CD14-positive monocyte (primary cell): ENCODE results near the gene EEF1AKMT3. TPM values are rescaled to one million over a fixed set of nuclear protein-coding genes. Genes with fewer than 3 reads are reported as not detected.

Experiments
- DNase-seq, 3 donors: peaks; one replicate each; pipeline ENCODE4 v3.0.0-alpha.2; 2011 to 2022
- H2AFZ ChIP-seq: 2 replicates; pipeline ENCODE4 v1.6.0; 2012; ENCODE audit warnings: mild to moderate bottlenecking, low read depth, low read length, inconsistent platforms; ENCODE audit not compliant: insufficient read depth, poor library complexity, severe bottlenecking
- H3K27ac ChIP-seq, 2 donors: 1 replicate in 1 of 2; 2 replicates in 1 of 2; pipeline ENCODE4 v1.5.1; 2012 to 2013; ENCODE audit warnings: low read length in 2 of 2, control low read depth in 1 of 2, inconsistent platforms in 1 of 2, low read depth in 1 of 2, mild to moderate bottlenecking in 1 of 2
- H3K27me3 ChIP-seq, 2 donors: one replicate each; pipeline versions ENCODE4 v1.6.0 to v1.6.1; 2011 to 2013; ENCODE audit warnings: low read length in 2 of 2; ENCODE audit not compliant: control insufficient read depth in 2 of 2, insufficient read depth in 2 of 2
- H3K36me3 ChIP-seq, 2 donors: replicated peaks in 1 of 2; 1 replicate in 1 of 2; 2 replicates in 1 of 2; pipeline versions ENCODE4 v1.5.1 to v1.6.1; 2012 to 2013; ENCODE audit warnings: low read length in 2 of 2, control low read depth in 1 of 2, inconsistent platforms in 1 of 2, mild to moderate bottlenecking in 1 of 2; ENCODE audit not compliant: insufficient read depth in 2 of 2, control insufficient read depth in 1 of 2
- H3K4me1 ChIP-seq, 2 donors: 1 replicate in 1 of 2; 2 replicates in 1 of 2; pipeline versions ENCODE4 v1.5.1 to v1.6.1; 2012 to 2013; ENCODE audit warnings: low read length in 2 of 2, control low read depth in 1 of 2, inconsistent platforms in 1 of 2, mild to moderate bottlenecking in 1 of 2, moderate library complexity in 1 of 2; ENCODE audit not compliant: insufficient read depth in 2 of 2, control insufficient read depth in 1 of 2
- H3K4me2 ChIP-seq: replicated peaks from 2 replicates; pipeline ENCODE3; 2012; ENCODE audit warnings: low read length, moderate library complexity, mild to moderate bottlenecking; ENCODE audit not compliant: poor library complexity, severe bottlenecking; ENCODE audit errors: extremely low read depth
- H3K4me3 ChIP-seq, 3 experiments: fragments of 200-600 bp in 1 of 3; sonication (generic) in 1 of 3; replicated peaks in 1 of 3; 1 replicate in 2 of 3; 2 replicates in 1 of 3; pipeline ENCODE4 v1.5.1; 2011 to 2013; ENCODE audit warnings: low read length in 3 of 3, mild to moderate bottlenecking in 3 of 3, control low read depth in 2 of 3, low read depth in 2 of 3, inconsistent platforms in 1 of 3, moderate library complexity in 1 of 3
- H3K79me2 ChIP-seq: 2 replicates; pipeline ENCODE4 v1.6.0; 2012; ENCODE audit warnings: mild to moderate bottlenecking, control low read depth, inconsistent platforms, low read length, moderate library complexity; ENCODE audit not compliant: insufficient read depth
- H3K9ac ChIP-seq: 2 replicates; pipeline ENCODE4 v1.6.0; 2017; ENCODE audit warnings: low read length, mild to moderate bottlenecking; ENCODE audit not compliant: insufficient read depth, poor library complexity, severe bottlenecking
- H3K9me3 ChIP-seq, 2 donors: replicated peaks in 1 of 2; 1 replicate in 1 of 2; 2 replicates in 1 of 2; pipeline versions ENCODE4 v1.5.1 to v1.6.1; 2012 to 2013; ENCODE audit warnings: low read length in 2 of 2, control low read depth in 1 of 2; ENCODE audit not compliant: control insufficient read depth in 1 of 2, insufficient read depth in 1 of 2
- H4K20me1 ChIP-seq: 2 replicates; pipeline ENCODE4 v1.6.0; 2012; ENCODE audit warnings: mild to moderate bottlenecking, low read length, control low read depth, moderate library complexity; ENCODE audit not compliant: insufficient read depth
- H3K27ac Mint-ChIP-seq, 7 donors: one replicate each; pipeline ENCODE4 v1.8.0; 2020; ENCODE audit warnings: mild to moderate bottlenecking in 7 of 7, mixed read lengths in 7 of 7, moderate library complexity in 6 of 7, inconsistent platforms in 2 of 7
- H3K27me3 Mint-ChIP-seq, 3 donors: one replicate each; pipeline ENCODE4 v1.8.0; 2021 to 2022; ENCODE audit warnings: low read depth in 3 of 3, mild to moderate bottlenecking in 3 of 3, mixed read lengths in 3 of 3, moderate library complexity in 3 of 3, inconsistent platforms in 1 of 3
- H3K36me3 Mint-ChIP-seq, 2 donors: one replicate each; pipeline ENCODE4 v1.8.0; 2020; ENCODE audit warnings: mixed read lengths in 2 of 2, inconsistent platforms in 1 of 2, mild to moderate bottlenecking in 1 of 2
- H3K4me1 Mint-ChIP-seq: one replicate; pipeline ENCODE4 v1.8.0; 2020; ENCODE audit warnings: mild to moderate bottlenecking, mixed read lengths
- H3K4me3 Mint-ChIP-seq, 2 donors: one replicate each; pipeline ENCODE4 v1.8.0; 2020; ENCODE audit warnings: mild to moderate bottlenecking in 2 of 2, mixed read lengths in 2 of 2, moderate library complexity in 1 of 2
- H3K9me3 Mint-ChIP-seq, 7 donors: one replicate each; pipeline ENCODE4 v1.8.0; 2020 to 2022; ENCODE audit warnings: mixed read lengths in 7 of 7, mild to moderate bottlenecking in 6 of 7, moderate library complexity in 6 of 7, inconsistent platforms in 2 of 7
- WGBS: methylation state at CpG from one replicate; pipeline ENCODE4 v1.1.5; 2013; ENCODE audit warnings: missing lambda C conversion rate; ENCODE audit not compliant: insufficient coverage; 5-methylcytosine and 5-hydroxymethylcytosine counted together
- intact Hi-C, 2 donors: fragments of 100-400 bp; cut with micrococcal nuclease; formaldehyde crosslinking; loops; one replicate each; pipeline versions ENCODE4 v1.15.0 to v1.15.1; 2023
- polyA plus RNA-seq, 3 donors: library from polyadenylated mRNA; depleted of rRNA in 1 of 3; unstranded in 2 of 3; stranded (reverse) in 1 of 3; fragments of 300-500 nt in 2 of 3; fragments of >200 nt in 1 of 3; fragmentation: Illumina TruSeq in 2 of 3; gene quantifications; 1 replicate in 2 of 3; 2 replicates in 1 of 3; pipeline ENCODE4 v1.2.3, GENCODE V29; 2012 to 2021
- TF ChIP-seq, protein P1 (sequence below): fragments of 200-600 bp; IDR thresholded peaks from one replicate; pipeline ENCODE4 v1.8.0; 2022; ENCODE audit warnings: antibody characterized with exemption, mild to moderate bottlenecking

EEF1AKMT3 gene
- polyA plus RNA-seq, 3 donors = 3.4 to 4.2 (median 3.4) TPM

DNA sequence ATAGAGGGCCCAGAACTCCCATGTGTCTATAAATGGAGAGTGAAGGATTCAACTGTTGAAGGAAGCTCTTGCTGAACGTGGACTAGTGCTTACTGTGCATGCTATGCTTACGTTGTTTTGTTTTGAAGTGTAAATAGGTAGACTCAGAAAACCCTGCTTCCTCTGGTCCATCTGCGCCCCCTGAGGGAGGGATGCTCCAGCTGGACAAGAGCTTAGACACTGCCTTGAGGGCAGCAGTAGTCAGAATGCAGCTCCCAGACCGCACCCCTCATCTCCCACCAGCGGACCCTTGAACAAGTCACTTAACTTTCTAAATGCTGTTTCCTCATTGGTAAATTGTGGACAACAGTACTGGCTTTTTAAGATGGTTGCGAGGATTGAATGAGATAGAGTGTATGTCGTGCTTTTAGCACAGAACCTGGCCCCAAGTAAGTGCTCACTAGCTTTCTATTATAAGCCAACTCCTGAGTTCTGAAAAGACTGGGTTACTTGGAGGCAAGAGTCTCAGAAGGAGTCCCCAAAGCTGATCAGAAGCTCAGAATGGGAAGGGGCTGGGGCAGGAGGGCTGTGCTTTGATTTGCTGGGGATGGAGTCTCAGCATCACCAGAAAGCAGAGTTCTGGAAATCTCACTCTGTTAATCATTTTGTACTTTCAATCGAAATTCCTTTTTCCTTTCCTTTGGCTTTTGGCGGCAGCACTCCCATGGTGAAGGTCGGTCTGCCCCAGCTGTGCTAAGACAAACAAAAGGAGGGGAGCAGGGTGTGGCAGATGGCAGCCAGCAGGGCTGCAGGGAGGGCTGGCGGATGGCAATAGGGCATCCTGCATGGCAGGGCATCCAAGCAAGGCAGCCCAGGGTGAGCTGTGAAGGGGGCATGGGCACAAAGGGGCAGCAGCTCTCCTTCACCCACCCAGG lies 49.4 kb upstream of the EEF1AKMT3 start:
- Histone ChIP-seq H3K27me3 (no peaks in the 10 kb centered on the region), H3K4me3 (no peak overlapping the region), H3K9ac (no peak overlapping the region), H2AFZ (no peak overlapping the region), H3K9me3 (peaks cover 0 to 14% of the 10 kb centered on the region in 2 donors), H3K27ac (no peak overlapping the region), H3K4me2 (no peak overlapping the region), H3K4me1 (no peaks in the 10 kb centered on the region), H3K36me3 (peaks cover 56 to 62% of the 10 kb centered on the region in 2 donors), H4K20me1 (peaks cover 9% of the 10 kb centered on the region), H3K79me2 (no peaks in the 10 kb centered on the region)
- H3K27ac Mint-ChIP-seq = peak overlapping the region in 1 of 7 donors; percentile 38
- TF ChIP-seq, protein P1, sequence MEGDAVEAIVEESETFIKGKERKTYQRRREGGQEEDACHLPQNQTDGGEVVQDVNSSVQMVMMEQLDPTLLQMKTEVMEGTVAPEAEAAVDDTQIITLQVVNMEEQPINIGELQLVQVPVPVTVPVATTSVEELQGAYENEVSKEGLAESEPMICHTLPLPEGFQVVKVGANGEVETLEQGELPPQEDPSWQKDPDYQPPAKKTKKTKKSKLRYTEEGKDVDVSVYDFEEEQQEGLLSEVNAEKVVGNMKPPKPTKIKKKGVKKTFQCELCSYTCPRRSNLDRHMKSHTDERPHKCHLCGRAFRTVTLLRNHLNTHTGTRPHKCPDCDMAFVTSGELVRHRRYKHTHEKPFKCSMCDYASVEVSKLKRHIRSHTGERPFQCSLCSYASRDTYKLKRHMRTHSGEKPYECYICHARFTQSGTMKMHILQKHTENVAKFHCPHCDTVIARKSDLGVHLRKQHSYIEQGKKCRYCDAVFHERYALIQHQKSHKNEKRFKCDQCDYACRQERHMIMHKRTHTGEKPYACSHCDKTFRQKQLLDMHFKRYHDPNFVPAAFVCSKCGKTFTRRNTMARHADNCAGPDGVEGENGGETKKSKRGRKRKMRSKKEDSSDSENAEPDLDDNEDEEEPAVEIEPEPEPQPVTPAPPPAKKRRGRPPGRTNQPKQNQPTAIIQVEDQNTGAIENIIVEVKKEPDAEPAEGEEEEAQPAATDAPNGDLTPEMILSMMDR = no peak
- 90% methylated on average over 2 of the region's 11 CpGs for WGBS
- DNase-seq = no peak
- no peak overlapping the region for H3K4me3 Mint-ChIP-seq
- H3K27me3 Mint-ChIP-seq = peaks cover 0 to 2% (median 0%) of the 10 kb centered on the region in 3 donors
- peaks cover 53 to 61% of the 10 kb centered on the region in 2 donors for H3K36me3 Mint-ChIP-seq
- H3K9me3 Mint-ChIP-seq = peaks cover 0 to 14% (median 11%) of the 10 kb centered on the region in 7 donors
- intact Hi-C loops = no loop called here
- peaks cover 3% of the 10 kb centered on the region for H3K4me1 Mint-ChIP-seq

DNA sequence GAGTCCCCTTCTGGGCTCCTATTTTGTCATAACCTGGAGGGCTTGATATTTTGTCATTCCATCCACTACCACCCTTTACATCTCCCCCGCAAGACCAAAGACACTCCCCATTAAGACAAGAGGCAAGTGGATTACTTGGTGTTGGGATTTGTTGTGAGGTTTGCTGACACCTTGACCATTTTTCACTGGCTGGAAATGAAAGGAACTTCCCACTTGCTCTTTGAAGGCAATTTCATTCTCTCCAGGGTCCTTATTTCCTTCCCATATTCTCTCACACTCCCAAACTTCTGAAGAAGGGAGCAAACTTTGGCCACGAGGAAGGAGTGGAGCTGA lies 48.8 kb upstream of the EEF1AKMT3 start:
- peaks cover 0 to 2% (median 1%) of the 10 kb centered on the region in 3 donors for H3K27me3 Mint-ChIP-seq
- no CpG with 5 or more reads among the region's 2 CpGs for WGBS
- H3K27ac Mint-ChIP-seq = no peak overlapping the region
- peaks cover 50 to 61% of the 10 kb centered on the region in 2 donors for H3K36me3 ChIP-seq
- H3K9me3 ChIP-seq = peaks cover 0 to 14% of the 10 kb centered on the region in 2 donors
- intact Hi-C loops = no loop called here
- H3K9me3 Mint-ChIP-seq = peaks cover 0 to 15% (median 11%) of the 10 kb centered on the region in 7 donors
- H3K4me1 Mint-ChIP-seq = peaks cover 3% of the 10 kb centered on the region
- no peaks in the 10 kb centered on the region for H3K27me3 ChIP-seq
- H4K20me1 ChIP-seq = peaks cover 6% of the 10 kb centered on the region
- no peaks in the 10 kb centered on the region for H3K4me1 ChIP-seq
- H3K79me2 ChIP-seq = no peaks in the 10 kb centered on the region
- H3K4me3 ChIP-seq = no peak overlapping the region
- H3K4me3 Mint-ChIP-seq = no peak overlapping the region
- TF ChIP-seq, protein P1 = no peak
- DNase-seq = no peak
- H3K36me3 Mint-ChIP-seq = peaks cover 50 to 61% of the 10 kb centered on the region in 2 donors
- no peak overlapping the region for H3K4me2 ChIP-seq
- H2AFZ ChIP-seq = no peak overlapping the region
- no peak overlapping the region for H3K27ac ChIP-seq
- no peak overlapping the region for H3K9ac ChIP-seq
